GM19463 (cell line): Measurements from ENCODE around the gene SPATA1.
"Not testable (repeated sequence)": the region's sequence is repeated elsewhere in the genome, so short reads cannot be mapped to it uniquely, and the experiment has no call there.

Experiments
- ATAC-seq: cut with Tn5 transposase; IDR thresholded peaks from one replicate; pipeline ENCODE4 v1.9.1; 2021; ENCODE audit warnings: mild to moderate bottlenecking, moderate library complexity; ENCODE audit not compliant: unreplicated experiment

SPATA1 gene

DNA sequence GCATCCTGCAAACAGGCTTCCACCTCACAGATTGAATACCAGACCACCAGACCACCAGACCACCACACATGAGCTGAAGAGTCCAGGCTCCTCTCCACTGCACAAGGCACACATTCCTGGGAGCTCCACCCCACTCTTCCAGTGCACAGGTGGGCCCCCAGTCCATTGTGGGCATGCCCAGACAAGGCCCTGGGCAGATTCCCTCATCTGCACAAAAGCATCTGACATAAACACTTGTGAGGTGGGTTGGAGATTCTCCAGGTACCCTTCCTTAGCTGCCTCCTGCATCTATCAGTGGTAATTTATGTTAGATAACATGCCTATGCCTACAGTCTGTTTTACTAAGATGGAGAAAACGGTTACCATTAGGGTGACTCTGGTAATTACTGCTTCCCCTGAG, 79.6 kb downstream of the SPATA1 start:
- ATAC-seq = no peak

DNA sequence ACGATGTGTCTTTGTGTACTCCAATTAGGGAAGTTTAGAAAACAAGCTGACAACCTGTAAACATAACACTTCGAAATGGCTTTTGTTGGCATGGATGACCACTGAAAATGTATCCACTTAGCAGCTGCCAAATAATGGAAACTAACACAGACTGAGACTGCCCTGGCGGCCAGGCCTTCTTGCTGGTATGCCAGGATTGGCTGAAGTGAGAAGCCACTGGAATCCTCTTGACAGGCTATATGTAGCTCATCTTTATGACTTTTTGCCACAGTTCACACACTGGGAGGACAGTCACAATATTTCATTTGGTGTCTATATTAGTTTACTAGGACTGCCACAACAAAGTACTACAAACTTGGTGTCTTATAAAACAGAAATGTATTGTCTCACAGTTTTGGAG, 80.9 kb downstream of the SPATA1 start:
- no peak for ATAC-seq

DNA sequence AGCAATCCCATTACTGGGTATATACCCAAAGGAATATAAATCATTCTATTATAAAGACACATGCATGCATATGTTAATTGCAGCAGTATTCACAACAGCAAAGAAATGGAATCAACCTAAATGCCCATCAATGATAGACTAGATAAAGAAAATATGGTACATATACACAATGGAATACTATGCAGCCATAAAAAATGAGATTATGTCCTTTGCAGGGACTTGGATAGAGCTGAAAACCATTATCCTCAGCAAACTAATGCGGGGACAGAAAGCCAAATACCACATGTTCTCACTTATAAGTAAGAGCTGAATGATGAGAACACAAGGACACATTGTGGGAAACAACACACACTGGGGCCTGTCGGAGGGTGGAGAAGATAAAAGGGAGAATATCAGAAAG, 88.8 kb downstream of the SPATA1 start:
- ATAC-seq = not testable (repeated sequence)

DNA sequence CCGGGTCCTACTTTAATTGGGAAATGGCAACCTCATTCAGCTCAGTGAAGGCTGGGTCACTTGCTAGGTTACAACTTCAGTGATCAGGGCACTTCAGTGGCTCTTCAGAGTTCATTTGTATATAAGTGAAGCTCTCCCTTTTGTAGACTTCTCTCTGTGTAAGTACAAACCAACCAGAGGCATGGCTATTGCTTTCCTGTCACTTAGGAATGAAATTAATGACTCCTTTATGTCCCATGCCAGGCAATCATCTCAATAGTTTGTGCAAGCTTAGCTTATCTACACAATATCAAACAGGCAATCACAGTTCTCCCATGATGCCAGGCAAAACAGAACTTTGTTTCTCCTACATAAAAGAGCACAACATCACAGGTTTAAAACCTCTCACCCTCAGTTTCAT, 90.8 kb downstream of the SPATA1 start:
- ATAC-seq = no peak

DNA sequence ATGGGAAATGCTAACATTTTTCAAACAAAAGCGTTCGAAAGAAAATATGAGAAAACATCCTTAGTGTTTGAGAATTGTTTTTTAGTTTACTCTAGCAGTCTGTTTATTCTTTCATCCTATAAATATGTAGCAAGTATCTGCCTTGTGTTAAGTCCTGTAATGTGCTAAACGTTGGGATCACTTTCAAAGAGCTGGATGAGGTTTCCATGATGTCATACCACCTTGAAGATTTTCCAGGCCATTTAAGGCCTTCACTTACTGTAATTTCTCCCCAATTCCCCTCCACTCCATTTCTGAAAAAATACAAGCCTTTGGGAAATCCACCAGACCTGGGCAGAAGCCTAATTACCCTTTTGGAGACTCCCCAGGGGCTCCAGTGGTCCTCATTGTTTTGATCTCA, 92.2 kb downstream of the SPATA1 start:
- ATAC-seq = peak; percentile 2

DNA sequence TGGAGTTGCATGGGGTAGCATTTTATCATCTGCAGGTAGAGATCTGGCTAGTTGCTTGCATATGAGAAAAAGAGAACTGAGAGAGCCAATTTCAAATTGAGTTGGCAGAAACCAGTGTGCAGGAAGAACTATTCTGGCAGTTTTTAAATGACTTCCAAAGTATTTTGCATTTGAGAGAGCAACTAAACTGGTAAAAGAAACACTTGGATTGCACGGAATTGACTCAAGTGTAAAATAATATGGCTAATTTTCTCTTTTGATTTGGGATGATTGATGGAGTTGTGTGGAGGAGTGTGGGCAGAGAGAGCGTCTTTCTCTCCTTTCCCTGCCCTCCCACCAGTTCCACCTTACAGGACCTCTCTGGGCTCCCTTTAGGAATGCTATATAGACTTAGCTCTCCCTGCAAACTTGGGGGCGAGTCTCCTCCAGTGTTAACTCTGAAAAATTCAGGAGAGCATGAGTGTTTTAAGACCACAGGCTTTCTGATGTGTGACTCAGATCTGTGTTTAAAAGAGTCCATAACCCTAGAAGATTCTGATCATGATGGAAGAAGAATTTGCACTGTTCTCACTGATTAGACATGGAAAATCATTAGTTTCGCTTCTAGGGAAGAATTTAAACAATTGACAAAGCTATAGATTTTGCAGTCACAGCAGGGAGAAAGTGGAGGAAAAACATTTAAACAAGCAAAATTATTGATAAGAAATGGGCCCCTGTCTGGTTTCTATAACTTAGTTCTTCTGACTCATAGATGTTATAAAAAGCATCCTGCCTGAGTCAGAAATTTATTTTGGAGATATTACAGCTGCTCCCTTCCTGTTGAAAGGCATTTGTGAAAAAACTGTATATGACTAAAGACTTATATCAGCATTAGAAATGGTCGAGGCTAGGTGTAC, 92.9 kb downstream of the SPATA1 start:
- peak; percentile 69 for ATAC-seq

DNA sequence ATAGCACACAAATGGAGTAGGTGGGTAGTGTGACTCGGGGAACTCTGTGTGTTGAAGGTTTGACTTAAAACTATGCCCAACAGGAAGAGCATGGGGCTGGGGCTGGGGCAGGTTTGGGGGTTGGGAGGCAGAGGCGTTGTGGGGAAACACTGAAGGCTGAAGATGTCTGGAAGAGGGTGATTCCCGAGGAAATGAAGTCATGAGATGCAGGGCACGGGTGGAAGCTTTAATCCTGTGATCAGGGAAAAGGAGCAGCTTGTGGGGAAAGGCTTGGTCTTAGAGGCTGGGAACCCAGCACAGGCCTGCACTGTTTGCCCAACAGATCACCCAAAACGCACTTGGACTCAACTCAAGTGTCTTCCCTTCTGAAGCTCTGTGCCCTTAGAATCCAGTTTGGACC, 94.6 kb downstream of the SPATA1 start:
- no peak for ATAC-seq

DNA sequence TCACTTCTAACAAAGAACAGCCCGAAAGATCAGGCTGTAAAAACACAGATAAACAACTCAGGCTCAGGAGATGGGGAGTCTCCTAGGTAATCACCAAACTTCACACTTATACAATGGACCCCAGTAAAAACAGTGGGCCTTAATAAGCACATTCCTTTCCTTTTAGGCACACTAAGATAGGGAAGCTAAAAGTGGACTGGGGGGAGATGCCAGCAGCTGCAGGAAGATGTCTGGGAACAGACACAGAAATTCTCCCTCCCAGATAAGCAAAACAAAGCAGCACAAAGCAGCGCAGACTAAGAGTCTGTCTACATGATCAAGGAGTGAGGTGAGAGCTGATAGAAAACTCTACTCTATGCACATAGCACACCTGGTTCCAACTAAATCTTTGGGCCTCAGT, 97.0 kb downstream of the SPATA1 start:
- no peak for ATAC-seq

DNA sequence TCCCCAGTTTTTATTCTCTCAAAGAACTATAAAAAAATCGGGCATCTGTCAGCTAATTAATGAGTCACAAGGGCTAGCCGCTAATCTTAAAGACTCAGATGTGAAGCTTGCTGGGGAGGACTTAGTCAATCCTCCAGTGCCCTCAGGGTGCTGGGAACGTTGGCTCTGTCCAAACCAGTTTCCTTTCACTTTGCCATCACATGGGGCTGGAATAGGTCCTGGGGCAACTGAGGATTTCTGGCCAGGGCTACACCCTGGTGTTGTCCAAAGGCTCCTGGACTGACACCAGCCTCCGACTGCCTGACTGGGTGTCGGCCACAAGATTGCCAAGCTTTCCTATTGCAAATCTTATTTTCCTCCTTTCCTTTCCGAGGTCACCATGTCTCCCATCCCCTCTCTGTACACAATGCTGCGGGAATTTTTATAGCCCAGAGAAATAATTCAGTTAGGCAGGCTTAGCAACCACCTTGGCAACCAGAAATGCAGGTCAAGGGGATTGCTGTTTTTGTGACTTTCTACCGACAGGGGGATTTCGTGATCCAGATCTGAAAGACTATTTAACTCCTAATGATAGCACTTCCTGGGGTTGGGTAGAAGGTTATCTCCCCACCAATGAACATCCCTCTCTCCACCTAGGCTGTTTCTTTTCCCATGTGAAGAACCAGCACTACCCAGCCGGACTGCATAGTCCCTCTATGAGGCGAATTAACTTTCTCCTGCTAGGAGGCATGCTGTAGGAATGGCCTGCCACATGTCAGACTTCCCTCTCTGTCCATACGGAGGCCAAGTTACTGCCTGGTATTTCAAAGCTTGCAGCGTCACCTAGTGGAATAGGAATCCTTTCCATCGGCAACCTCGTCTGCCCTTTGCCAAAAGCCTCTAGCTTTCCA, 98.0 kb downstream of the SPATA1 start:
- ATAC-seq = no peak

DNA sequence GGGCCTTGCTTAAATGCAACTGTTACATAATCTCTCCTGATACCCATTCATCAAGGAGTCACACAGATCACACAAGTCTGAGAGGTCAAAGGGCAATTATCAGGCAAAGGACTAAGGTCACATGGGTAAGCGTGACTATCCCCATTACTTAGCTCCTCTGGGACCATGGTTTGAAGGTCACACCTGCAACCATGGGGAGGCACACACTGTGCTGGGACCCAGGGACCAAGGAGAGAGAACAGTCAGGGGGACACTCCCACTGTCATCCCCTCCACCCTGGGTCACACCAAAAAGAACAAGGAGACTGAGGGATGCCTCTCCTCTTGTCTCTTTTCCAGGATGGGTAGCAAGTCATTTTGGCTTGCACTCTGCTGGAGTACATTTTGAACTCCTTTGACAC, 99.0 kb downstream of the SPATA1 start:
- no peak for ATAC-seq

DNA sequence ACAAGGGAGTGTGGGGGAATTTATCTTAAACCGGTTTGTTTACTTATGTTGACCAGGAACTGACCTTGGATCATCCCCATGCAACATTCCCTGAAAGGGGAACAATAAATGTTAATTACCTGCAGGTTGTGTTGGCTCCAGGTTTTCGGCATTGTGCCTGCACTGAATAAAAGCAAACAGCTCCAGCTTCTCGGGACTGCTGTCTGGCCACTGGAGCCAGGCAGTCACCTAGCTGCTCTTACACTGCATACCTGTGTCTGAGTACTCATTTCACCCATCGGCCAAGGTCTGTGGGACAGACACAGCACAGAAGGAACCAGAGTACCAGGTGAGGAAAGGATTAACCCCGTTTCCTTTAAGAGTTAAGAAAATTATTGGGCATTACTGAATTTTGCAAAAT, 100.8 kb downstream of the SPATA1 start:
- ATAC-seq = no peak

DNA sequence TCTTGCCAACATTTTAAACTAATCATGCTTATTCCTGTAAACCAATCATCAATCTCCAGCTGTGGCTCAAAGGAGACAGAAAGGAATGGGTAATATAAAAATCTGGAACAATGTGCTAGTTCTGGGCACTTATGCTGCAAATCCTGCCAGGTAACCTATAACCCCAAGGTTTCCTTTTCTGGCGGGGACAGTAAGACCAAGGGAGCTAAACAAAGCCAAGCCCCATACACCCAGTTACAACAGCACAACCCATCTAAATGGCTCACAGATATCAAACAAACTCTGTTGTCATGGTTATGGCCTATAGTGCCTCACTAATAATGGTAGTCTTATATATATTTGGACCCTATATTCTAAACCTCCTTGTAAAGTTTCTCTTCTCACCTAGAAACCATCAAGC, 104.9 kb downstream of the SPATA1 start:
- ATAC-seq = no peak

DNA sequence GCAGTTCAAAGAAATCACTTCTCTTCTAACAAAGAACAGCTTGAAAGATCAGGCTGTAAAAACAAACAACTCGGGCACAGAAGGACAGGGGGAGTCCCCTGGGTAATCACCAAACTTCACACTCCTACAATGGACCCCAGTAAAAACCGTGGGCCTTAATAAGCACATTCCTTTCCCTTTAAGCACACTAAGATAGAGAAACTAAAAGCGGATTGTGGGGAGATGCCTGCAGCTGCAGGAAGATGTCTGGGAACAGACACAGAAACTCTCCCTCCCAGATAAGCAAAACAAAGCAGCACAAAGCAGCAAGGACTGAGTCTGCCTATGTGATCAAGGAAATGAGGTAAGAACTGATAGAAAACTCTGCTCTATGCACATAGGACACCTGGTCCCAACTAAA, 105.6 kb downstream of the SPATA1 start:
- ATAC-seq = peak; percentile 42

DNA sequence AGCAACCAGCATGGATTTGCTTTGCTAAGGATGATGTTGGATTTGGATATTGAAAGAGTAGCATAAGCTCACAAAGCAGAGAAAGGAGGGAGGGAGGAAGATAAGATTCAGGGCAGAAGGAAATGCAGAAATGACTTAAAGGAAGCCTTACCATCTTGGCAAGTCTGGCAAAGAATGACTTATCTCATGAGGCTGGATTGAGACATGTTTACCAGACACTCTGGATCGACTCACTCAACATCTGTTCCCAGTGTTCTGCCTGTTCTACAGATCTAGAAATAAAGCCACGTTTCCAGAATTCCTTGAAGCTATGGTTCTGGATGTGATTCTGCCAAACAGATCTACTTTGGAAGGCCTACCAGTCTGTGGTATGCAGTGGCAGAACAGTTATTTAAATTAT, 106.8 kb downstream of the SPATA1 start:
- ATAC-seq = no peak

DNA sequence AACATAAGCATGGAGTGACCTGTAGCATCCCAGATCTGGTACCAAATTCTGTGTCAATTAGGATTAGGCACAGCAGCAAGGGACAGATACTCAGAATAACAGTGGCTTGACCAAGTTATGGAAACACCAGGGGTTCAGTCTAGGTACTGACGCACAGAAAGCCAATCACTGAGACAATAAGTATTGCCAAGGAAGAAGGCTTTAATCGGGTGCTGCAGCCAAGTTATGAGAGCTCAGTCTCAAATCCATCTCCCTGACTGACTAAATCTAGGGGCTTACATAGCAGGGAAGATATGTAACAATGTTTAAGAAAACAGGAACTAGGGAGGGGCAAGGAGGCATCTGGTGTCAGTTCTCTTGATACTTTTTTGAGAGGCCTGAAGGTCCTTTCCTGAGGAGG, 107.7 kb downstream of the SPATA1 start:
- ATAC-seq = no peak

DNA sequence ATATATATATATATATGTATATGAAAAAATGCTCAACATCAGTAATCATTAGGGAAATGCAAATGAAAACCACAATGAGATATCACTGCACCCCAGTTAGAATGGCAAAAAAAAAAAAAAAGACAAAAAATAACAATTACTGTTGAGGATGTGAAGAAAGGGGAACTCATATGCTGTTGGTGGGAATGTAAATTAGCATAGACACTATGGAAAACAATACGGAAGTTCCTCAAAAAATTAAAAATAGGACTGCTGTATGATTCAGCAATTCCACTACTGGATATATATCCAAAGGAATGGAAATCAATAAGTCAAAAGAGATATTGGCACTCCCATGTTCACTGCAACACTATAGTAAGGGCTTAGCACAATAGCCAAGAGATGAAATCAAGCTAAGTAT, 109.6 kb downstream of the SPATA1 start:
- no peak for ATAC-seq
